ENCODE data around the gene CDCA3. TPM values are rescaled to one million over a fixed set of nuclear protein-coding genes. Genes with fewer than 3 reads are reported as not detected.
A peak's percentile ranks its signal among the peaks of the same experiment; 100 is the strongest.
"Not testable (repeated sequence)": the region's sequence is repeated elsewhere in the genome, so short reads cannot be mapped to it uniquely, and the experiment has no call there.

CDCA3 gene
- 1 to 10 TPM; 1.3 to 2.0 TPM for total RNA-seq
- polyA plus RNA-seq = under 1 TPM; 0.09 to 0.39 TPM

DNA sequence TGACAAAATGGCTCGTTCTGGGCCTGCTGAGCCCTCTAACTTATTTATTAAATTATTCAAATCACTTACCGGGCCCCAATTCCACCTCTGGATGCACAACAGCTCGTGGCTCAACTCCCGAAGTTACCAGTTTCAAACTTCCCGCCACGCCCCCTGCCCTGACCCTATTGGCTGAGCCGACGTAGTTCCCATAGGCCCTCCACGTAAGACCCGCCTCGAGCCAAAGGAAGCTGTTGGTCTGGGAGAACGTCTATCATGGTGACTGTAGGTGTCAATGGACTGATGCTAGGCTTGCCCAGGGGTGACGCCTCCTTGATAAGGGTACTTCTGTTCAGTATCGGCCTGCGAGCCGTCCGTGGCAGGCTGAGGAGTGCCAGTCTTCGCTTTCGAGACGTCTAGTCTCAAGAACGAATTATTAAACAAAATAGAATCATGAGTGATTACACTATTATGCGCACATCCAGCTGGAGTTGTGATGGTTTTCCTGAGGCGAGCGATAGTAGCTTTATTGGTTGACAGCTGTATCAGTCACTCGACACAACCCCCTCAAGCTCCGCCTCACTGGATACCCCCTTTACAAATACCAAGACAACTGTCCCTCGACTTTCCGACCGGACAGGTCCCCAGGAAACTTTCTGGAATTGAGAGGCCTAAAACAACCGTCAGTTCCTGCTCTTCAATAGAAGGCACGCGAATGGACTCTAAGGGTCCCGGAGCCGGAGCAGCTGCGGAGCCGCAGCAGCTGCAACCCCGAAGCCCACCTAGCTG is at the start of gene CDCA3:
TSS of gene CDCA3 (minus strand) at position 134 of the 768 bp plus-strand sequence. CDS start 334 bp downstream, outside the sequence.
- Mint-ChIP-seq H3K4me3 (peak within 1 kb of the TSS; percentile 88 to 99 (median 95)), H3K36me3 (peaks cover 8 to 16% of the 10 kb centered on the region in 2 donors), H3K27me3 (no peaks in the 10 kb centered on the region), H3K9me3 (peaks cover 0 to 3% (median 0%) of the 10 kb centered on the region in 8 donors), H3K27ac (peak within 1 kb of the TSS; percentile 82 to 100 (median 99)), H3K4me1 (peaks cover 18 to 36% (median 27%) of the 10 kb centered on the region in 4 donors)
- no peaks in the 10 kb centered on the region for H3K9me3 ChIP-seq (ENCODE audit: control insufficient read depth in 1 of 2, low read length in 2 of 2)
- ChIA-PET POLR2A (ENCODE audit: partially characterized antibody) (interaction anchor here (0.7 to 7.1 kb wide), 42 partner anchors 8 to 789 kb away, joined by 3 to 270 read pairs (median 6); partner anchors contain the start of genes C12orf57, CD4, COPS7A and ENO2), CTCF (ENCODE audit: partially characterized antibody) (interaction anchor here (0.6 to 5.7 kb wide), 20 partner anchors 9 to 512 kb away, joined by 3 to 102 read pairs (median 4); partner anchors contain the start of genes MLF2, P3H3, PTMS and SPSB2)
- peak; percentile 90 to 98 (median 92) for DNase-seq
- H3K27ac ChIP-seq (ENCODE audit: low read depth, low read length) = peak within 1 kb of the TSS; percentile 92
- peaks cover 37% of the 10 kb centered on the region for H3K4me1 ChIP-seq (ENCODE audit: insufficient read depth, low read length)
- H3K27me3 ChIP-seq (ENCODE audit: insufficient read depth, low read length) = no peaks in the 10 kb centered on the region
- peak within 1 kb of the TSS; percentile 62 to 97 for H3K4me3 ChIP-seq (ENCODE audit: low read length in 2 of 2)
- intact Hi-C loops (cut with micrococcal nuclease) = loop anchor here (1.0 to 2.0 kb wide), 3 partner anchors 17 to 127 kb away; partner anchors contain the start of genes COPS7A and MLF2
- H3K36me3 ChIP-seq (ENCODE audit: insufficient read depth, low read length) = peaks cover 16% of the 10 kb centered on the region

DNA sequence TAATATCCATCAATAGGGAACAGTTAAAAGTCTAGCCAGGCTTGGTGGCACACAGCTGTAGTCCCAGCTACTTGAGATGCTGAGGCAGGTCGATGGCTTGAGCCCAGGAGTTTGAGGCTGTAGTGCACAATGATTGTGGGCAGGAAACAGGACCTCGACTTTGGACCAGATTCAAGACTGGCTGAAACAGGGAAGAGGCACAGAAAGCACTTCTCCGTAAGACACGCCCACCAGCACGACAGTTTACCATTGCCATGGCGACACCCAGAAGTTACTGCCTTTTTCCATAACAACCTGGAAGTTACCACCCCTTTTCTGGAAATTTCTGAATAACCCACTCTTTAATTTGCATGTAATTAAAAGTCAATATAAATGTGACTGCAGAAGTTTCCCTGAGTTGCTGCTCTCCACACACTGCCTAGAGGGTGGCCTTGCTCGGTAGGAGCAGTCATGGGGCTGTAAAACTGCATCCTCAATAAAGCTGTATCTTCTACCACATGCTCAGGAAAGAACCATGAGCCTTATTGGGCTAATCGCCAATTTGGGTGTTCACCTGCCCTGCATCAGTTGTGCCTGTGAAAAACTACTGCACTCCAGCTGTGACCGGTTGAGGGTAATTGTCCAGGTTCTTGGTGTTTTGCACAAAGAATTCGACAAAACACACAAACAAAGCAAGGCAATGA is 48.9 kb upstream of the CDCA3 start:
- Histone ChIP-seq H3K4me1 (ENCODE audit: insufficient read depth, low read length) (peaks cover 13% of the 10 kb centered on the region), H3K9me3 (ENCODE audit: control insufficient read depth in 1 of 2, low read length in 2 of 2) (no peaks in the 10 kb centered on the region), H3K27ac (ENCODE audit: low read depth, low read length) (no peak overlapping the region), H3K36me3 (ENCODE audit: insufficient read depth, low read length) (no peaks in the 10 kb centered on the region), H3K27me3 (ENCODE audit: insufficient read depth, low read length) (no peaks in the 10 kb centered on the region), H3K4me3 (ENCODE audit: low read length in 2 of 2) (no peak overlapping the region)
- Mint-ChIP-seq H3K4me1 (peaks cover 0 to 10% (median 8%) of the 10 kb centered on the region in 4 donors), H3K4me3 (no peak overlapping the region), H3K27me3 (no peaks in the 10 kb centered on the region), H3K9me3 (peaks cover 0 to 2% (median 0%) of the 10 kb centered on the region in 8 donors), H3K36me3 (no peaks in the 10 kb centered on the region), H3K27ac (peak overlapping the region in 1 of 7 donors; percentile 1)
- ChIA-PET POLR2A (ENCODE audit: partially characterized antibody) (interaction anchor here (1.0 kb wide), 1 partner anchor 27 kb away, joined by 5 read pairs; the partner anchor contains the start of gene SPSB2), CTCF (ENCODE audit: partially characterized antibody) (interaction anchor here (1.2 to 1.3 kb wide), 2 partner anchors 9 to 25 kb away, joined by 4 to 8 read pairs; no protein-coding TSS in a partner anchor)
- intact Hi-C loops (cut with micrococcal nuclease) = no loop called here
- no peak for DNase-seq

- H3K27ac ChIP-seq (ENCODE audit: low read depth, low read length) = no peak overlapping the region
- H3K4me1 ChIP-seq (ENCODE audit: insufficient read depth, low read length) = peaks cover 10% of the 10 kb centered on the region
- POLR2A ChIA-PET (ENCODE audit: partially characterized antibody) = interaction anchor here (1.0 kb wide), 1 partner anchor 26 kb away, joined by 5 read pairs; the partner anchor contains the start of gene SPSB2
- H3K4me3 ChIP-seq (ENCODE audit: low read length in 2 of 2) = no peak overlapping the region
- intact Hi-C loops (cut with micrococcal nuclease) = no loop called here
- H3K27me3 ChIP-seq (ENCODE audit: insufficient read depth, low read length) = no peaks in the 10 kb centered on the region
- Mint-ChIP-seq H3K9me3 (peaks cover 0 to 2% (median 0%) of the 10 kb centered on the region in 8 donors), H3K4me1 (peaks cover 0 to 10% (median 8%) of the 10 kb centered on the region in 4 donors), H3K27ac (peak overlapping the region in 2 of 7 donors; percentile 1 to 61), H3K36me3 (no peaks in the 10 kb centered on the region), H3K4me3 (no peak overlapping the region), H3K27me3 (no peaks in the 10 kb centered on the region)
- H3K9me3 ChIP-seq (ENCODE audit: control insufficient read depth in 1 of 2, low read length in 2 of 2) = no peaks in the 10 kb centered on the region
- no peaks in the 10 kb centered on the region for H3K36me3 ChIP-seq (ENCODE audit: insufficient read depth, low read length)
- DNase-seq = no peak
- CTCF ChIA-PET (ENCODE audit: partially characterized antibody) = interaction anchor here (0.8 to 1.3 kb wide), 3 partner anchors 8 to 25 kb away, joined by 4 to 8 read pairs (median 4); partner anchors contain the start of gene ENO2
Observed at GRCh38 chr12:6899427-6899826, 48.3 kb upstream of the CDCA3 start.

DNA sequence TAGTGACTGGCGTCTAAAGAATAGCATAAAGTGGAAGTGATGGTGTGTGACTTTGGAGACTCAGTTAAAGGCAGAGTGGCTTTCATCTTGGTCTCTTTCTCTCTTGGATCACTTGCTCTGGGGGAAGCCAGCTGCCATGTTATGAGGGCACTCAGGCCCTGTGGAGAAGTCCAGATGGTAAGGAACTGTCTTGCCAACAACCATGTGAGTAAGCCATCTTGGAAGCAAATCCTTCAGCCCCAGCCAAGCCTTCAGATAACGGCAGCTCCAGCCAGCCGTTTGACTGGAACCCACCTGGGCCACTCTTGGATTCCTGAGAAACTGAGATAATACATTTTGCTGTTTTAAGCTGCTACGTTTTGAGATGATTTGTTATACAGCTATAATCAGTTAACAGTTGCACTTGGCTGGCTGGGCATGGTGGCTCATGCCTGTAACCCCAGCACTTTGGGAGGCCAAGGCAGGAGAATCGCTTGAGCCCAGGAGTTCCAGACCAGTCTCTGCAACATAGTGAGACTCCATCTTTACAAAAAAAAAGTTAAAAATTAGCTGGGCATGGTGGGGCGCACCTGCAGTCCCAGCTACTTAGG is 45.9 kb upstream of the CDCA3 start:
- Mint-ChIP-seq H3K27ac (no peak overlapping the region), H3K36me3 (no peaks in the 10 kb centered on the region), H3K4me1 (peaks cover 0 to 8% (median 2%) of the 10 kb centered on the region in 4 donors), H3K4me3 (no peak overlapping the region), H3K27me3 (no peaks in the 10 kb centered on the region), H3K9me3 (peaks cover 0 to 2% (median 0%) of the 10 kb centered on the region in 8 donors)
- DNase-seq = no peak
- ChIA-PET POLR2A (ENCODE audit: partially characterized antibody) (no interaction called here), CTCF (ENCODE audit: partially characterized antibody) (interaction anchor here (0.8 to 1.2 kb wide), 4 partner anchors 11 to 211 kb away, joined by 3 to 7 read pairs (median 4); no protein-coding TSS in a partner anchor)
- no peak overlapping the region for H3K27ac ChIP-seq (ENCODE audit: low read depth, low read length)
- intact Hi-C loops (cut with micrococcal nuclease) = no loop called here
- H3K4me3 ChIP-seq (ENCODE audit: low read length in 2 of 2) = no peak overlapping the region
- no peaks in the 10 kb centered on the region for H3K9me3 ChIP-seq (ENCODE audit: control insufficient read depth in 1 of 2, low read length in 2 of 2)
- no peaks in the 10 kb centered on the region for H3K27me3 ChIP-seq (ENCODE audit: insufficient read depth, low read length)
- H3K36me3 ChIP-seq (ENCODE audit: insufficient read depth, low read length) = no peaks in the 10 kb centered on the region
- H3K4me1 ChIP-seq (ENCODE audit: insufficient read depth, low read length) = peaks cover 3% of the 10 kb centered on the region

GRCh38 chr12:6894321-6894720 is 43.2 kb upstream of the CDCA3 start:
- ChIA-PET POLR2A (ENCODE audit: partially characterized antibody) (interaction anchor here (0.9 to 1.0 kb wide), 2 partner anchors 11 to 21 kb away, joined by 3 read pairs; partner anchors contain the start of gene SPSB2), CTCF (ENCODE audit: partially characterized antibody) (interaction anchor here (4.4 kb wide), 1 partner anchor 24 kb away, joined by 151 read pairs; the partner anchor contains the start of genes SPSB2 and TPI1)
- Mint-ChIP-seq H3K4me1 (peaks cover 5 to 15% (median 11%) of the 10 kb centered on the region in 4 donors), H3K27ac (no peak overlapping the region), H3K4me3 (no peak overlapping the region), H3K9me3 (peaks cover 0 to 2% (median 0%) of the 10 kb centered on the region in 8 donors), H3K36me3 (no peaks in the 10 kb centered on the region), H3K27me3 (no peaks in the 10 kb centered on the region)
- Histone ChIP-seq H3K36me3 (ENCODE audit: insufficient read depth, low read length) (no peaks in the 10 kb centered on the region), H3K4me3 (ENCODE audit: low read length in 2 of 2) (no peak overlapping the region), H3K27me3 (ENCODE audit: insufficient read depth, low read length) (no peaks in the 10 kb centered on the region), H3K4me1 (ENCODE audit: insufficient read depth, low read length) (peaks cover 16% of the 10 kb centered on the region), H3K27ac (ENCODE audit: low read depth, low read length) (no peak overlapping the region), H3K9me3 (ENCODE audit: control insufficient read depth in 1 of 2, low read length in 2 of 2) (no peaks in the 10 kb centered on the region)
- intact Hi-C loops (cut with micrococcal nuclease) = no loop called here
- no peak for DNase-seq

DNA sequence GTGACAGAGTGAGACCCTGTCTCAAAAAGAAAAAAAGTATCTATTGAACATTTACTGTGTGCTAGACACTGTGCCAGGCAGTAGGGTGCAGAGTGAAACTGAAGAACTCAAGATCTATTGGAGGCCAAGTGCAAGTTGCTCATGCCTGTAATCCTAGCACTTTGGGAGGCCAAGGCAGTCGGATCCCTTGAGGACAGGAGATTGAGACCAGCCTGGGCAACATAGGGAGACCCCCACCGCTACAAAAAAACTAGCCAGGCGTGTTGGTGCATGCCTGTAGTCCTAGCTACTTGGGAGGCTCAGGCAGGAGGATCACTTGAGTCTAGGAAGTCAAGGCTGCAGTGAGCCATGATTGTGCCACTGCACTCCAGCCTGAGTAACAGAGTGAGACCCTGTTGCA is 41.6 kb upstream of the CDCA3 start:
- Mint-ChIP-seq H3K4me1 (peaks cover 5 to 15% (median 11%) of the 10 kb centered on the region in 4 donors), H3K27ac (peak overlapping the region in 4 of 7 donors; percentile 12 to 95 (median 38)), H3K4me3 (peak overlapping the region in 2 of 8 donors; percentile 27 to 40)
- H3K9me3 Mint-ChIP-seq; H3K9me3 ChIP-seq (ENCODE audit: control insufficient read depth in 1 of 2, low read length in 2 of 2); H3K27me3 ChIP-seq (ENCODE audit: insufficient read depth, low read length); H3K4me3 ChIP-seq (ENCODE audit: low read length in 2 of 2); H3K27ac ChIP-seq (ENCODE audit: low read depth, low read length); intact Hi-C loops (cut with micrococcal nuclease); H3K36me3 ChIP-seq (ENCODE audit: insufficient read depth, low read length); DNase-seq; H3K36me3 Mint-ChIP-seq; H3K27me3 Mint-ChIP-seq: not testable (repeated sequence)
- peaks cover 16% of the 10 kb centered on the region for H3K4me1 ChIP-seq (ENCODE audit: insufficient read depth, low read length)
- CTCF ChIA-PET (ENCODE audit: partially characterized antibody) = interaction anchor here (0.6 to 4.4 kb wide), 5 partner anchors 10 to 22 kb away, joined by 3 to 151 read pairs (median 10); partner anchors contain the start of genes SPSB2 and TPI1
- POLR2A ChIA-PET (ENCODE audit: partially characterized antibody) = interaction anchor here (2.4 to 4.0 kb wide), 2 partner anchors 22 to 33 kb away, joined by 18 to 133 read pairs; partner anchors contain the start of gene SPSB2

Measured in CD4-positive, alpha-beta memory T cell (primary cell).